GM21786 (cell line): ENCODE data around the gene SEMA5B.

Experiments
- ATAC-seq: cut with Tn5 transposase; IDR thresholded peaks from one replicate; pipeline ENCODE4 v1.9.1; 2021; ENCODE audit not compliant: unreplicated experiment

SEMA5B gene

GRCh38 chr3:122998206-122998605 lies 29.4 kb downstream of the SEMA5B start:
- ATAC-seq = no peak

DNA sequence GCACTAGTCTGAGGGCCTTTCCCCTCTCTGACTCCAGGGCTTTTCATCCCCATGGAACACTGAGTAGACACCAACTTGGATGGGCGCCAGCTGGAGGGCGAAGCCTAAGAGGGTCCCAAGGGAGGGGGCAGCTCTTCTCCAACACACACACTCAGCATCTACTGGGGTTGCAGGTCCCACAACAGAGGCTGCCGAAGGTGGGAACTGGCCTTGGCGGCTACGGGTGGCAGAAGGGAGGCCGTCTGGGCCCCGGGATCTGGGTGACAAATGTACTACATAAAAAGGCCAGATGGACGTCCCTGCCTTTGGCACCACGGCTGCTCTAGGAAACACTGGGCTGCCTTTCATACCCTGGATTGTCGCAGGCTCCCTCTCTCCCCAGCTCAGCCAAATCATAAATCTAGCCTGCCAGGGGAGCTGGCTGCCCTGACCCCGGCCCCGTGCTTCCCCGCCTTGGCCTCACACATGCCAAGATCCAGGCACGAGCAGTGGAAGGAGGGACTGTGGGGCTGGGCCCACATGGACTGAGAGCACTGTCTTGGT lies 31.5 kb downstream of the SEMA5B start:
- no peak for ATAC-seq

- ATAC-seq = no peak
Measured at GRCh38 chr3:122994954-122995353, 32.6 kb downstream of the SEMA5B start.

DNA sequence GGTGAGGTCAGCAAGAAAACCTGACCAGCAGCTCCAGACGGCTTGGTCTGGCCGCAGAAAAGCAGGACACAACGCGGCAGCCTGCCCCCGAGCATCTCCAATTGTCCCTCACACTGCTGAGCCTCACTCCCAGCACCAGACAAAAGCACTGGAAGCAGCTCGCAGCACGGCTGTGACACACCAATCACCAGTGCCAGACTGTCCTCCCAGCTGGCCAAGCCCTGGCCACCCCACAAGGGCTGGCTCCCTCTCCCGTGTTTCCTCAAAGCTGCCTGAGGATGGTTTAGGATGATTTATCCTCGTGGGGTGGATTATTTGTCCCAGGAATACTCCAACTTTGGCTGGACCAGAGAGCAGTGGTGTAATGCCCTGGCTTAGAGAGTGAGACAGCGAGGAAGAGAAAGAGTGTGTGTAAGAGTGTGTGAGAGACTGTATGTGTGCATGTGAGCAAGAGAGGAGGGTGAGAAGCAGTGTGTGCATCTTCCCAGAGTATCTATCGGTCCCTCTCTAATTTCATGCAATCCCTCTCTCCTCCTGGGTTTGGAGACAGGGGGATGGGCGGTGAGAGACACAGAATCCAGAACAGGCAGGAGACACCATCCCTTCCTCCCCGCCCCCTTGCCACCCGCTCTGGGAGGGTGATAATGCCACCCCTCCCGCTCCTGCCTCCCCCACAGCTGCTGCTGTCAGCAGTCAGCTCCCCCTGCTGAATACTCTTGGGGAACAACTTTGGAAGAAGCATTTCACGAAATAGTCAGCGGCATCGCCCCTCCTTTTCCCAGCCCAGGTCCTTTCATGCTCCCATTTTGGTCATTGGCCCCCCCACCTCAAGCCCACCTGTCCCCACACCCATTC lies 34.2 kb downstream of the SEMA5B start:
- no peak for ATAC-seq

- ATAC-seq = no peak
Measured at GRCh38 chr3:122992676-122993075, 34.9 kb downstream of the SEMA5B start.

DNA sequence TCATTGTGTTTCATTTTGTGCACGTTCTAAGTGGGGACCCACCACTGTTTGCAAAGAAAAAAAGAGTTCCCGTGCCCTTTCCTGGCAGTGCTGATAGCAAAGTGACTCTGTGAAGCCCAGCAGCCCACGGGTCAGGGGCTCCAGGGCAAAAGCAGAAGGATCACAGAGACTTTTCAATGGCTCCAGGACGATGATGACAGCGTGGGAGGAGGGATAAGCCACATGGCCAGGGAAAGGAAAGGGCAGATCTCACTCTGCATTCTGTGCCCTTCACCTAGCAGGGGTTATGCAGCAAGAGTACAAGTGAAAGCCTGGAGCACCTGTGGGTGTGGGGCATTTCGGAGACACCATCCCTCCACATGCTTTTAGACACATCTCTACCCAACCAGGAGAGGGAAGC lies 35.4 kb downstream of the SEMA5B start:
- ATAC-seq = no peak

GRCh38 chr3:122991236-122991985 lies 36.2 kb downstream of the SEMA5B start:
- no peak for ATAC-seq

DNA sequence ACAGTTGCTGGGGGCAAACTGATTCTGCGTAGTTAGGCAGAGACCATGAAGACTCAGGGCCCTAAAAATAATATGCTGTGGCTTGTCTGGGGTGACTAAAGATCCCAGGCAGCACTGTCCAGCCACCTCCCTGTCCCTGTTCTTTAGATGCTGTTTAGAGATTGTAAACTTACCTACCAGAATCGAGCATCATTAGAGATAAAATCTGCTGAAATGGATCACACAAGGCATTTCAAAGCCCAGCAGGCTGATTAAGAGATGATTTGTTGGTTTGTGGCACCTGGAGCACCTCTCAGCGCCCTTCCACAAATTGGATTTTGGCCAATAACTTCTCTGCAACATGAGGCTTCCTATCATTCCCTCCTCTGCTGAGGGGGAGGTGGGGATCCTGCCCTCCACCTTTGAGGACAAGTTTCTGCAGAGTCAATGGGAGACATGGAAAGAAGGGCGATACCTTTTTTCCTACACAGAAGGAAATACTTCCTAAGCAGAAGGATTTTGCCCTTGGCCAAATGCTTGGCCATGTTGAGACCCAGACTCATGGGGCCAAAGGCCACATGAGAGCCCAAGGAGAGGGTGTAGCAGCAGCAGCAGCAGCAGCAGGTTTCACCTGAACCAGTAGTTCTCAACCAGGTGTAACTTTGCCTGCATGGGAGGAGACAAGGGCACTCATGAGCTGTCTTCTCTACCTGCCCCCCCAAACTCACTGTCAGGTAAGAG lies 37.5 kb downstream of the SEMA5B start:
- no peak for ATAC-seq

- ATAC-seq = no peak
Measured at GRCh38 chr3:122988508-122988907, 39.1 kb downstream of the SEMA5B start.

GRCh38 chr3:122987736-122988319 lies 39.7 kb downstream of the SEMA5B start:
- ATAC-seq = no peak

DNA sequence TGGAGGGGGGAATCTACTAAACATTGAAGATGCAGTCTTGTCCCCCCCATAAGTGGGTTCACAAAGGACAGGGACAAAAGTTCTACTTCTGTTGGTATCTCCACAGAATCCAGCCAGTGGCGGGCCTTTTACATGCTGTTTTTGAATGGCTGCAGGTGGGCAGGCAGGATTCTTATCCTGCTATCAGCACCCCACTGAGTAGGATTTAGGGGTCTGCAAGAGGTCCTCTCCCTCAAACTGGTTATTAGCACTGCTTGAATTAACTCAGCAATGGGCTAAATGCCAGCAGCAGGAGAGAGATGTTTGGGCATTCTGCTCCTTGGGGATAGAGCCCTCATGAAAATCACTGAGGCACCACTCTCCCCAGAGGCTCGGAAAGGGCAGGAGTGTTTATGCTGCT lies 40.3 kb downstream of the SEMA5B start:
- ATAC-seq = no peak

GRCh38 chr3:122986693-122987179 lies 40.8 kb downstream of the SEMA5B start:
- ATAC-seq = no peak

- no peak for ATAC-seq
Measured at GRCh38 chr3:122985539-122985938, 42.0 kb downstream of the SEMA5B start.

DNA sequence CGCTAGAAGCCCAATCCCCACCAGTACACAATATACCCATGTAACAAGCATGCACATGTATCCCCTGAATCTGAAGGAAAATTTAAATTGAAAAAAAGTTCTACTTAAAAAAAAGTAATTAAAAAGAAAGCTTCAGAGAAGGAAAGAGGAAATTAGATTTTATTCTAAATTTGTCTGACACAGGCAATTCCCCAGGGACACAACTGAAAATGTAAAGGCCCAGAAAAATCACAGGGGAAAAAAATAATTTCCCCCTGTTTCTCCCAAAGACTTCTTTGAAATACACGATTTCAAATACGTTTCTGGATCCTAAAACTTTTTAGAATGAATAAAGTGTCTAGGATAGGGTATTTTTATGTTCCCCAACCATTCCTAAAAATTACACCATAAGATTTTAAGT lies 42.9 kb downstream of the SEMA5B start:
- ATAC-seq = no peak

GRCh38 chr3:122984007-122984406 lies 43.6 kb downstream of the SEMA5B start:
- ATAC-seq = no peak

DNA sequence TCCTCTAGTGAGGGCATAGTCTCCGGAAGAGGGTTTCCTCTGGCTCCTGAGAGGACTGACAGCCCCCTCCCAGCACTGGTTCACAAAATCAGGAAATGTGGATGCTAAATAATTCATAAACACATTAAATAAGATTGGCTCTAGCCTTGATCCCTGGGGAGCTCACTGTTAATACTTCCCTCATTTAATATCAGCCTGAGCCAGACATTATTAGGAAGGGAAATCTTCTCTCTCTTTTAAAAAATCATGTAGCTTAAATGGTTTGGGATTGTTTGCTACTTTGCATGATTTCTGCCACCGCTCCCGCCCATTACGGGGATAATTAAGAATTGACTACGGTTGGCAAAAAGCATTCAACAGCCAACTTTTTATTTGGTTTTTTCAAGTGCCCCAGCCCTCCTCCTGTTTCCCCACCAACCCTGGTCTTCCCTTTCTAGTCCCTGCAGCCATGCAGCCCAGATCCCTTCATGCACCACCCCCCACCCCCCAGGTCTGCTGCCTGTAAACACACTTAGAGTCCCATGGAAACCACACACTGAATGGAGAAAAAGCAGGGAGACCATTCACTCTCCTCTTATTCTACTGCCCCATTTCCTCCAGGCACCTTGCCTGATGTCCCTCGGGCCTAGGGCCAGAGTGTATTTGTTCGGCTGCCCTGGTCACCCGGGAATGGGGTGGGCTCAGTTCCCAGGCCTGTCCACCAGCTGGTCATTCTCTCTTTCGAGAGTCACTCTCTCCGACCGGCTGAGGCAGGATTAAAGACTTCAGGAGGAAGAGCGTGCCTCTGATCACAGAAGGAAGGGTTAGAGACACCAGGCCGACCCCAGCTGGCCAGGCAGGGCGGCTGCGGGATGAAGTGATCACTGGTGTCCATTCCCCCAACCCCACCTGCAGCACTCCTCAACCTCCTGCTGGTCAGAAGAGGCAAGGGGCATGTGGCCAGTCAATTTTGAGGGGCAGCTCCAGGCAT lies 45.1 kb downstream of the SEMA5B start:
- no peak for ATAC-seq

DNA sequence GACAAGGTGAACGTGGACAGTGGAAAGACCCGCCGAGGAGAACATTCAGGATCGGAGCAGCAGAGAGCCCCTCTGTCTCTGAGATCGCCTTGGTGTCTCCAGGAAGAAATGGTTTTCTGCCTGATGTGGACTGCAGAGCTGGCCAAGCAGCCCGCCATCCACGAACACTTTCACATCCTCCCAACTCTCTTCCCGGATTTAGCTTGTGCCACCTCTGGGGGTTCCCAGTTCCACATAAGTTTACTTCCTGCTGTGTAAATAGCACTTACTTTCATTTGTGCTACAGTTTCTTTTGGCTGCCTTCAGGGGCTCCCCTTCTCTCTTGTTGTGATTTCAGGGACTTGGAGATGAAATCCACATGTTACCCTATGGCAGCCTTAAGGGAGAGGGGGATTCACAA lies 48.4 kb downstream of the SEMA5B start:
- ATAC-seq = no peak

- no peak for ATAC-seq
Measured at GRCh38 chr3:122978569-122978968, 49.0 kb downstream of the SEMA5B start.

DNA sequence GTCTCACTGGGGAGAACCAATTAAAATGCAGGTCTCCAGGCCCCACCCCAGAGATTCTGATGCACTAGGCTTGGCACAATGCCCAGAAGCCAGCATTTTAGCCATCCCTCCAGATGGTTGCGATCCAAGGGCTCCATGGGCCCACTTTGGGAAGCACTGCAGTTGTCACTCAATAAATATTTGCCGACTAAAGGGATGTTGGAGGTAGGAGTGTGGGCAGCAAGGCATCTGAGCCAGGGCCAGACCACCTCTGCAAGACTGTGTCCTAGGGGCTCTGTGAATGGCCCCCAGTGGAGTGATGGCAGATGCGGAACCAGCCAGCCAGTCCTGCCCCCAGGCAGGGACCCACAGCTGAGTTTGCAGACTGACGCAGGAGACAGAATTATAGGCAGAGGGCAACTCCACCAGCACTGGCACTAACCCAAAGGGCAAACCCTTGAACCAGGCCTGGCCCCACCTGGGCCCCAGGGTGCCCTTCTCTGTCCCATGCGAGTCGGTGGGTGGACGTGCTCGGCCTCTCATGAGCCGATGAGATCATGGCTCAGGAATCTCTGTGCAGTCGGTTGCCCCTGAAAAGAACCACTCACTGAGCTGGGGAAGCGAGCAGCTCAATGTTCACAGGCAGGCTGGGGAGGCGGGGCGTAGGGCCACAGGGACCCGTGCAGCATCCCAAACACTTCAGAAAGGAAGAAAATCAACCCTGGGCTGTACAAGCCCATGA lies 49.7 kb downstream of the SEMA5B start:
- ATAC-seq = no peak
